NT2/D1 (cell line): ENCODE data around the gene SLIT1.

Experiments
- SUZ12 ChIP-seq: IDR thresholded peaks from 2 replicates; pipeline ENCODE4 v1.6.1; 2011; ENCODE audit not compliant: insufficient read length, insufficient read depth; ENCODE audit errors: extremely low read depth
- YY1 ChIP-seq: IDR thresholded peaks from 2 replicates; pipeline ENCODE4 v1.6.1; 2011; ENCODE audit not compliant: insufficient read length, insufficient read depth
- ZNF274 ChIP-seq: IDR thresholded peaks from 2 replicates; pipeline ENCODE4 v1.6.1; 2011; ENCODE audit warnings: mild to moderate bottlenecking, low read depth, low read length

DNA sequence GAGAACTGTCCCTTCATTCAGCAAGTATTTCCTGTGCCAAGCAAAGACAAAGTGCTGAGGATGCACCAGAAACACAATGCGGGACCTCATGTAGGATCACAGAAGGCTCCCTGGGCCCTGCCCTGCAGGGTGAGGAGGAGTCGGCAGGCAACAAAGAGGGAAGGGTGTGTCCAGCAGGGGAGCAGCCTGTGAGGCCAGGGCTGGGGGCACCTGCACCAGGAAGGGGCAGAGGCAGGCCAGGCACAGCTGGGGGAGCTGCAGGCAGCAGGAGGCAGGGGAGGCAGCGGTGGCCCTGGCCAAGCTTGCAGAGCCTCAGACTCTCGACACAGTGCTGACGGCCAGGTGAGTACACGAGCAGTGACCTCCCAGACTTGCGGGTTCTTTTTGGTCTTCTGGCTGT is 123.3 kb downstream of the SLIT1 start:
- TF ChIP-seq YY1, result no peak
- no peak for TF ChIP-seq ZNF274
- TF ChIP-seq SUZ12, result no peak
